ENCODE data around the gene EPHB4. TPM values are rescaled to one million over a fixed set of nuclear protein-coding genes. Genes with fewer than 3 reads are reported as not detected.

The EPHB4 gene
- total RNA-seq, 2 experiments from 2014 or later: 4.1 to 5.9 TPM

GRCh38 chr7:100802951-100803350, 24.4 kb downstream of the EPHB4 start:
- peaks cover 4% of the 10 kb centered on the region for H3K4me1 Mint-ChIP-seq
- intact Hi-C loops (cut with DNase I, micrococcal nuclease): no loop called here
- H3K9me3 Mint-ChIP-seq (ENCODE audit: low read depth): no peaks in the 10 kb centered on the region
- H3K36me3 Mint-ChIP-seq (ENCODE audit: low read depth): no peaks in the 10 kb centered on the region
- H3K27me3 Mint-ChIP-seq: peaks cover 10% of the 10 kb centered on the region
- H3K27ac Mint-ChIP-seq: no peak overlapping the region
- no peak overlapping the region for H3K4me3 Mint-ChIP-seq
- DNase-seq (no peak), ATAC-seq (no peak)
- ChIA-PET POLR2A (no interaction called here), CTCF (interaction anchor here (0.6 to 5.5 kb wide), 3 partner anchors 48 to 97 kb away, joined by 3 to 106 read pairs (median 4); partner anchors contain the start of genes POP7 and SLC12A9)

- Mint-ChIP-seq H3K9me3 (ENCODE audit: low read depth) (no peaks in the 10 kb centered on the region), H3K4me1 (peaks cover 4% of the 10 kb centered on the region), H3K4me3 (no peak overlapping the region), H3K27ac (no peak overlapping the region), H3K27me3 (peaks cover 10% of the 10 kb centered on the region), H3K36me3 (ENCODE audit: low read depth) (no peaks in the 10 kb centered on the region)
- ChIA-PET CTCF (interaction anchor here (0.6 to 5.5 kb wide), 9 partner anchors 8 to 88 kb away, joined by 3 to 106 read pairs (median 3); partner anchors contain the start of genes SLC12A9 and UFSP1), POLR2A (no interaction called here)
- no peak for DNase-seq
- no peak for ATAC-seq
- intact Hi-C loops (cut with DNase I, micrococcal nuclease): no loop called here
Observed at GRCh38 chr7:100801833-100802568, 25.3 kb downstream of the EPHB4 start.

GRCh38 chr7:100799037-100799896, 28.1 kb downstream of the EPHB4 start:
- no peaks in the 10 kb centered on the region for H3K36me3 Mint-ChIP-seq (ENCODE audit: low read depth)
- ChIA-PET CTCF (interaction anchor here (0.6 to 5.5 kb wide), 17 partner anchors 12 to 259 kb away, joined by 3 to 106 read pairs (median 4); partner anchors contain the start of genes SLC12A9 and UFSP1), POLR2A (no interaction called here)
- H3K4me1 Mint-ChIP-seq: peaks cover 4% of the 10 kb centered on the region
- no peak overlapping the region for H3K27ac Mint-ChIP-seq
- ATAC-seq (peak; percentile 87), DNase-seq (peak; percentile 74)
- H3K4me3 Mint-ChIP-seq: no peak overlapping the region
- intact Hi-C loops (cut with DNase I, micrococcal nuclease): loop anchor here (1.0 to 10.0 kb wide), 4 partner anchors 53 to 260 kb away; partner anchors contain the start of gene SLC12A9 (in 2 of the 2)
- H3K9me3 Mint-ChIP-seq (ENCODE audit: low read depth): no peaks in the 10 kb centered on the region
- H3K27me3 Mint-ChIP-seq: peaks cover 12% of the 10 kb centered on the region

GRCh38 chr7:100794741-100795140, 32.6 kb downstream of the EPHB4 start:
- Mint-ChIP-seq H3K36me3 (ENCODE audit: low read depth) (no peaks in the 10 kb centered on the region), H3K4me3 (no peak overlapping the region), H3K9me3 (ENCODE audit: low read depth) (no peaks in the 10 kb centered on the region), H3K27me3 (peaks cover 8% of the 10 kb centered on the region), H3K4me1 (no peaks in the 10 kb centered on the region), H3K27ac (no peak overlapping the region)
- no peak for ATAC-seq
- ChIA-PET POLR2A (no interaction called here), CTCF (interaction anchor here (0.6 to 1.2 kb wide), 4 partner anchors 9 to 181 kb away, joined by 3 to 7 read pairs (median 3); partner anchors contain the start of gene SLC12A9)
- no peak for DNase-seq
- intact Hi-C loops (cut with DNase I, micrococcal nuclease): loop anchor here in 1 of 2 experiments (10.0 kb wide), 2 partner anchors 160 to 260 kb away; no protein-coding TSS in a partner anchor

- no peaks in the 10 kb centered on the region for H3K4me1 Mint-ChIP-seq
- intact Hi-C loops (cut with DNase I, micrococcal nuclease): loop anchor here in 1 of 2 experiments (10.0 kb wide), 2 partner anchors 161 to 261 kb away; no protein-coding TSS in a partner anchor
- no peak overlapping the region for H3K4me3 Mint-ChIP-seq
- no peak for ATAC-seq
- H3K36me3 Mint-ChIP-seq (ENCODE audit: low read depth): no peaks in the 10 kb centered on the region
- POLR2A ChIA-PET: no interaction called here
- no peak overlapping the region for H3K27ac Mint-ChIP-seq
- H3K9me3 Mint-ChIP-seq (ENCODE audit: low read depth): no peaks in the 10 kb centered on the region
- no peak for DNase-seq
- CTCF ChIA-PET: interaction anchor here (0.6 to 1.2 kb wide), 5 partner anchors 8 to 182 kb away, joined by 3 to 7 read pairs (median 3); partner anchors contain the start of gene SLC12A9
- H3K27me3 Mint-ChIP-seq: peaks cover 6% of the 10 kb centered on the region
Observed at GRCh38 chr7:100793806-100794660, 33.3 kb downstream of the EPHB4 start.

- intact Hi-C loops (cut with DNase I, micrococcal nuclease): loop anchor here in 1 of 2 experiments (10.0 kb wide), 2 partner anchors 163 to 263 kb away; no protein-coding TSS in a partner anchor
- no peak for ATAC-seq
- Mint-ChIP-seq H3K27me3 (peaks cover 3% of the 10 kb centered on the region), H3K9me3 (ENCODE audit: low read depth) (no peaks in the 10 kb centered on the region), H3K4me3 (no peak overlapping the region), H3K27ac (no peak overlapping the region), H3K4me1 (no peaks in the 10 kb centered on the region), H3K36me3 (ENCODE audit: low read depth) (no peaks in the 10 kb centered on the region)
- CTCF ChIA-PET: interaction anchor here (0.6 to 0.8 kb wide), 3 partner anchors 9 to 71 kb away, joined by 3 to 6 read pairs (median 4); no protein-coding TSS in a partner anchor
- POLR2A ChIA-PET: no interaction called here
- DNase-seq: no peak
Observed at GRCh38 chr7:100791881-100792666, 35.2 kb downstream of the EPHB4 start.

- POLR2A ChIA-PET: no interaction called here
- Mint-ChIP-seq H3K27ac (no peak overlapping the region), H3K27me3 (peaks cover 4% of the 10 kb centered on the region), H3K9me3 (ENCODE audit: low read depth) (no peaks in the 10 kb centered on the region), H3K4me1 (peaks cover 5% of the 10 kb centered on the region), H3K36me3 (ENCODE audit: low read depth) (no peaks in the 10 kb centered on the region), H3K4me3 (no peak overlapping the region)
- no peak for DNase-seq
- ATAC-seq: no peak
- CTCF ChIA-PET: interaction anchor here (0.7 kb wide), 1 partner anchor 83 kb away, joined by 3 read pairs; the partner anchor contains the start of gene POP7
- intact Hi-C loops (cut with DNase I, micrococcal nuclease): no loop called here
Observed at GRCh38 chr7:100789055-100789454, 38.3 kb downstream of the EPHB4 start.

GRCh38 chr7:100786323-100786722, 41.0 kb downstream of the EPHB4 start:
- intact Hi-C loops (cut with DNase I, micrococcal nuclease): no loop called here
- no peak overlapping the region for H3K4me3 Mint-ChIP-seq

GRCh38 chr7:100785878-100786277, 41.4 kb downstream of the EPHB4 start:
- ChIA-PET POLR2A (no interaction called here), CTCF (interaction anchor here (0.6 to 1.5 kb wide), 2 partner anchors 9 to 16 kb away, joined by 3 read pairs; no protein-coding TSS in a partner anchor)
- Mint-ChIP-seq H3K27me3 (peaks cover 4% of the 10 kb centered on the region), H3K36me3 (ENCODE audit: low read depth) (no peaks in the 10 kb centered on the region), H3K4me1 (peaks cover 5% of the 10 kb centered on the region), H3K27ac (no peak overlapping the region), H3K4me3 (no peak overlapping the region), H3K9me3 (ENCODE audit: low read depth) (peaks cover 3% of the 10 kb centered on the region)
- DNase-seq (peak; percentile 25), ATAC-seq (peak; percentile 65)
- intact Hi-C loops (cut with DNase I, micrococcal nuclease): no loop called here

More at GRCh38 chr7:100786323-100786722, 41.0 kb downstream of the EPHB4 start:
- Mint-ChIP-seq H3K27me3 (peaks cover 4% of the 10 kb centered on the region), H3K36me3 (ENCODE audit: low read depth) (no peaks in the 10 kb centered on the region), H3K27ac (no peak overlapping the region), H3K9me3 (ENCODE audit: low read depth) (peaks cover 3% of the 10 kb centered on the region), H3K4me1 (peaks cover 5% of the 10 kb centered on the region)
- ATAC-seq: no peak
- no peak for DNase-seq
- ChIA-PET CTCF (interaction anchor here (0.6 to 1.5 kb wide), 3 partner anchors 8 to 15 kb away, joined by 3 to 4 read pairs (median 3); no protein-coding TSS in a partner anchor), POLR2A (no interaction called here)

GRCh38 chr7:100783804-100784203, 43.5 kb downstream of the EPHB4 start:
- Mint-ChIP-seq H3K36me3 (ENCODE audit: low read depth) (no peaks in the 10 kb centered on the region), H3K4me1 (peaks cover 5% of the 10 kb centered on the region), H3K27ac (no peak overlapping the region), H3K4me3 (no peak overlapping the region), H3K9me3 (ENCODE audit: low read depth) (peaks cover 3% of the 10 kb centered on the region), H3K27me3 (peaks cover 4% of the 10 kb centered on the region)
- ATAC-seq: no peak
- POLR2A ChIA-PET: no interaction called here
- DNase-seq: no peak
- CTCF ChIA-PET: interaction anchor here (0.7 to 2.1 kb wide), 2 partner anchors 10 to 16 kb away, joined by 3 to 11 read pairs; no protein-coding TSS in a partner anchor
- intact Hi-C loops (cut with DNase I, micrococcal nuclease): no loop called here

Measured in activated CD4-positive, alpha-beta T cell treated with anti-CD3 and anti-CD28 coated beads for 36 hours (primary cell).